T-helper 2 cell treated with Interferon-gamma antibody and Interleukin-4, amounts not matched to agents 5 μg/mL and 100 μg/mL, for 36 hours (primary cell): Measurements from ENCODE around the gene FBXO15.

Source experiments
- DNase-seq: peaks from one replicate; pipeline ENCODE4 v3.0.0; 2021; ENCODE audit warnings: low spot score
- H3K27ac Mint-ChIP-seq: one replicate; pipeline ENCODE4 v1.8.0; 2021; ENCODE audit warnings: mild to moderate bottlenecking, mixed read lengths
- H3K27me3 Mint-ChIP-seq: one replicate; pipeline ENCODE4 v1.8.0; 2021; ENCODE audit warnings: low read depth, mixed read lengths
- H3K36me3 Mint-ChIP-seq: one replicate; pipeline ENCODE4 v1.8.0; 2021; ENCODE audit warnings: low read depth, mixed read lengths
- H3K4me1 Mint-ChIP-seq: one replicate; pipeline ENCODE4 v1.8.0; 2021; ENCODE audit warnings: low read depth, mixed read lengths
- H3K4me3 Mint-ChIP-seq: one replicate; pipeline ENCODE4 v1.8.0; 2022; ENCODE audit warnings: mild to moderate bottlenecking, moderate library complexity, mixed read lengths
- H3K9me3 Mint-ChIP-seq: one replicate; pipeline ENCODE4 v1.8.0; 2021; ENCODE audit warnings: mixed read lengths

The FBXO15 gene

GRCh38 chr18:74173434-74173750 lies 25.8 kb upstream of the FBXO15 start:
- no peaks in the 10 kb centered on the region for H3K9me3 Mint-ChIP-seq
- no peaks in the 10 kb centered on the region for H3K36me3 Mint-ChIP-seq
- no peak for DNase-seq
- peaks cover 6% of the 10 kb centered on the region for H3K4me1 Mint-ChIP-seq
- peaks cover 19% of the 10 kb centered on the region for H3K27me3 Mint-ChIP-seq
- H3K27ac Mint-ChIP-seq = no peak overlapping the region
- no peak overlapping the region for H3K4me3 Mint-ChIP-seq

GRCh38 chr18:74172697-74173433 lies 25.2 kb upstream of the FBXO15 start:
- no peaks in the 10 kb centered on the region for H3K36me3 Mint-ChIP-seq
- peaks cover 19% of the 10 kb centered on the region for H3K27me3 Mint-ChIP-seq
- no peak for DNase-seq
- H3K4me1 Mint-ChIP-seq = peaks cover 6% of the 10 kb centered on the region
- no peaks in the 10 kb centered on the region for H3K9me3 Mint-ChIP-seq
- no peak overlapping the region for H3K27ac Mint-ChIP-seq
- no peak overlapping the region for H3K4me3 Mint-ChIP-seq

GRCh38 chr18:74171910-74172606 lies 24.4 kb upstream of the FBXO15 start:
- DNase-seq = no peak
- no peaks in the 10 kb centered on the region for H3K36me3 Mint-ChIP-seq
- H3K27me3 Mint-ChIP-seq = peaks cover 19% of the 10 kb centered on the region
- H3K9me3 Mint-ChIP-seq = no peaks in the 10 kb centered on the region
- H3K4me1 Mint-ChIP-seq = peaks cover 6% of the 10 kb centered on the region
- H3K4me3 Mint-ChIP-seq = peak overlapping the region; percentile 52
- H3K27ac Mint-ChIP-seq = no peak overlapping the region

- Mint-ChIP-seq H3K27ac (no peak overlapping the region), H3K9me3 (no peaks in the 10 kb centered on the region), H3K4me1 (no peaks in the 10 kb centered on the region), H3K36me3 (peaks cover 8% of the 10 kb centered on the region), H3K27me3 (peaks cover 8% of the 10 kb centered on the region), H3K4me3 (no peak overlapping the region)
- DNase-seq = no peak
These were observed 18.8 kb upstream of the FBXO15 start for GRCh38 chr18:74166386-74166785.

- Mint-ChIP-seq H3K36me3 (peaks cover 28% of the 10 kb centered on the region), H3K4me1 (no peaks in the 10 kb centered on the region), H3K27ac (no peak overlapping the region), H3K27me3 (no peaks in the 10 kb centered on the region), H3K9me3 (no peaks in the 10 kb centered on the region), H3K4me3 (no peak overlapping the region)
- no peak for DNase-seq
These were observed 15.5 kb upstream of the FBXO15 start for GRCh38 chr18:74163019-74163660.

- H3K27ac Mint-ChIP-seq = no peak overlapping the region
- no peak for DNase-seq
- no peaks in the 10 kb centered on the region for H3K27me3 Mint-ChIP-seq
- H3K36me3 Mint-ChIP-seq = peaks cover 36% of the 10 kb centered on the region
- H3K4me1 Mint-ChIP-seq = peaks cover 14% of the 10 kb centered on the region
- no peaks in the 10 kb centered on the region for H3K9me3 Mint-ChIP-seq
- H3K4me3 Mint-ChIP-seq = no peak overlapping the region
These were observed 7.6 kb upstream of the FBXO15 start for GRCh38 chr18:74155276-74155675.

GRCh38 chr18:74154716-74155115 lies 7.1 kb upstream of the FBXO15 start:
- DNase-seq = no peak
- Mint-ChIP-seq H3K36me3 (peaks cover 37% of the 10 kb centered on the region), H3K9me3 (no peaks in the 10 kb centered on the region), H3K4me1 (peaks cover 18% of the 10 kb centered on the region), H3K27me3 (no peaks in the 10 kb centered on the region), H3K4me3 (no peak overlapping the region), H3K27ac (no peak overlapping the region)

- H3K27me3 Mint-ChIP-seq = no peaks in the 10 kb centered on the region
- peaks cover 22% of the 10 kb centered on the region for H3K4me1 Mint-ChIP-seq
- no peaks in the 10 kb centered on the region for H3K9me3 Mint-ChIP-seq
- DNase-seq = no peak
- H3K4me3 Mint-ChIP-seq = no peak overlapping the region
- peaks cover 35% of the 10 kb centered on the region for H3K36me3 Mint-ChIP-seq
- H3K27ac Mint-ChIP-seq = no peak overlapping the region
These were observed 6.2 kb upstream of the FBXO15 start for GRCh38 chr18:74153793-74154192.

GRCh38 chr18:74153377-74153776 lies 5.7 kb upstream of the FBXO15 start:
- H3K4me1 Mint-ChIP-seq = peaks cover 22% of the 10 kb centered on the region
- H3K9me3 Mint-ChIP-seq = no peaks in the 10 kb centered on the region
- DNase-seq = no peak
- no peak overlapping the region for H3K4me3 Mint-ChIP-seq
- H3K27me3 Mint-ChIP-seq = no peaks in the 10 kb centered on the region
- no peak overlapping the region for H3K27ac Mint-ChIP-seq
- peaks cover 33% of the 10 kb centered on the region for H3K36me3 Mint-ChIP-seq

- H3K36me3 Mint-ChIP-seq = peaks cover 28% of the 10 kb centered on the region
- H3K4me3 Mint-ChIP-seq = no peak overlapping the region
- no peaks in the 10 kb centered on the region for H3K27me3 Mint-ChIP-seq
- no peak overlapping the region for H3K27ac Mint-ChIP-seq
- peaks cover 22% of the 10 kb centered on the region for H3K4me1 Mint-ChIP-seq
- no peaks in the 10 kb centered on the region for H3K9me3 Mint-ChIP-seq
- no peak for DNase-seq
These were observed 5.2 kb upstream of the FBXO15 start for GRCh38 chr18:74152857-74153256.

GRCh38 chr18:74152270-74152669 lies 4.6 kb upstream of the FBXO15 start:
- Mint-ChIP-seq H3K27me3 (peaks cover 2% of the 10 kb centered on the region), H3K4me1 (peaks cover 23% of the 10 kb centered on the region), H3K27ac (no peak overlapping the region), H3K4me3 (no peak overlapping the region), H3K9me3 (no peaks in the 10 kb centered on the region), H3K36me3 (peaks cover 27% of the 10 kb centered on the region)
- DNase-seq = no peak

GRCh38 chr18:74149878-74150277 lies 2.2 kb upstream of the FBXO15 start:
- no peak for DNase-seq
- Mint-ChIP-seq H3K4me3 (peak overlapping the region; percentile 96), H3K4me1 (peaks cover 29% of the 10 kb centered on the region), H3K27ac (no peak overlapping the region), H3K9me3 (no peaks in the 10 kb centered on the region), H3K36me3 (peaks cover 14% of the 10 kb centered on the region), H3K27me3 (peaks cover 2% of the 10 kb centered on the region)

- Mint-ChIP-seq H3K4me1 (peaks cover 29% of the 10 kb centered on the region), H3K27me3 (peaks cover 2% of the 10 kb centered on the region), H3K36me3 (peaks cover 13% of the 10 kb centered on the region), H3K4me3 (peak overlapping the region; percentile 96), H3K27ac (peak overlapping the region; percentile 97), H3K9me3 (no peaks in the 10 kb centered on the region)
- DNase-seq = no peak
These were observed 973 bp upstream of the FBXO15 start for GRCh38 chr18:74148543-74149070.

GRCh38 chr18:74147491-74147778 lies 199 bp downstream of the FBXO15 start:
- peaks cover 13% of the 10 kb centered on the region for H3K36me3 Mint-ChIP-seq
- no peak for DNase-seq
- peak overlapping the region; percentile 96 for H3K4me3 Mint-ChIP-seq
- peak overlapping the region; percentile 97 for H3K27ac Mint-ChIP-seq
- H3K9me3 Mint-ChIP-seq = no peaks in the 10 kb centered on the region
- H3K27me3 Mint-ChIP-seq = peaks cover 2% of the 10 kb centered on the region
- peaks cover 25% of the 10 kb centered on the region for H3K4me1 Mint-ChIP-seq
